DND-41 (cell line): Measurements from ENCODE around the gene FCRL3.

Experiments used
- ATAC-seq: fragments of 200-7000 bp; cut with Tn5 transposase; 3 replicates; pipeline ENCODE4 v1.9.1; 2021; ENCODE audit warnings: low read depth; ENCODE audit not compliant: insufficient read depth
- DNase-seq: peaks from one replicate; pipeline ENCODE4 v3.0.0-alpha.2; 2020
- H2AFZ ChIP-seq: 2 replicates; pipeline ENCODE4 v1.6.0; 2012; ENCODE audit warnings: low read depth, low read length
- H3K27ac ChIP-seq: 2 replicates; pipeline ENCODE4 v1.5.1; 2012; ENCODE audit warnings: low read length, inconsistent platforms
- H3K27me3 ChIP-seq: fragments of 200-600 bp; sonication (generic); 2 replicates; pipeline ENCODE4 v1.6.0; 2012; ENCODE audit warnings: low read length, mild to moderate bottlenecking, inconsistent platforms; ENCODE audit not compliant: insufficient read depth, poor library complexity
- H3K36me3 ChIP-seq: 2 replicates; pipeline ENCODE4 v1.5.1; 2012; ENCODE audit warnings: low read length, inconsistent platforms; ENCODE audit not compliant: insufficient read depth
- H3K4me1 ChIP-seq: 2 replicates; pipeline ENCODE4 v1.5.1; 2012; ENCODE audit warnings: mild to moderate bottlenecking, low read length; ENCODE audit not compliant: insufficient read depth
- H3K4me2 ChIP-seq: 2 replicates; pipeline ENCODE4 v1.6.0; 2012; ENCODE audit warnings: mild to moderate bottlenecking, moderate library complexity, low read length, inconsistent platforms; ENCODE audit not compliant: insufficient read depth
- H3K4me3 ChIP-seq, 2 experiments: fragments of 200-600 bp in 1 of 2; shearing (Covaris generic) in 1 of 2; 2 replicates each; pipeline ENCODE4 v1.5.1; 2012 to 2016; ENCODE audit warnings: inconsistent platforms in 2 of 2, low read length in 2 of 2, mild to moderate bottlenecking in 2 of 2, low read depth in 1 of 2, moderate library complexity in 1 of 2
- H3K79me2 ChIP-seq: 2 replicates; pipeline ENCODE4 v1.6.0; 2012; ENCODE audit warnings: low read length, inconsistent platforms; ENCODE audit not compliant: insufficient read depth
- H3K9ac ChIP-seq: 2 replicates; pipeline ENCODE4 v1.6.0; 2012; ENCODE audit warnings: low read depth, mild to moderate bottlenecking, inconsistent platforms, low read length, moderate library complexity
- H3K9me3 ChIP-seq: 2 replicates; pipeline ENCODE4 v1.5.1; 2012; ENCODE audit warnings: low read length, moderate library complexity, mild to moderate bottlenecking, inconsistent platforms; ENCODE audit not compliant: insufficient read depth, severe bottlenecking
- H4K20me1 ChIP-seq: 2 replicates; pipeline ENCODE4 v1.6.0; 2012; ENCODE audit warnings: low read length; ENCODE audit not compliant: insufficient read depth
- EZH2 ChIP-seq: IDR thresholded peaks from 3 replicates; pipeline ENCODE4 v1.6.1; 2012; ENCODE audit warnings: borderline replicate concordance, low read depth, mild to moderate bottlenecking, moderate library complexity, low read length, inconsistent platforms; ENCODE audit not compliant: severe bottlenecking
- TF ChIP-seq, protein P1 (sequence below): IDR thresholded peaks from 2 replicates; pipeline ENCODE4 v1.5.1; 2012; ENCODE audit warnings: borderline replicate concordance, low read length, moderate library complexity, mild to moderate bottlenecking; ENCODE audit not compliant: poor library complexity, severe bottlenecking; ENCODE audit errors: extremely low read depth

Gene FCRL3

DNA sequence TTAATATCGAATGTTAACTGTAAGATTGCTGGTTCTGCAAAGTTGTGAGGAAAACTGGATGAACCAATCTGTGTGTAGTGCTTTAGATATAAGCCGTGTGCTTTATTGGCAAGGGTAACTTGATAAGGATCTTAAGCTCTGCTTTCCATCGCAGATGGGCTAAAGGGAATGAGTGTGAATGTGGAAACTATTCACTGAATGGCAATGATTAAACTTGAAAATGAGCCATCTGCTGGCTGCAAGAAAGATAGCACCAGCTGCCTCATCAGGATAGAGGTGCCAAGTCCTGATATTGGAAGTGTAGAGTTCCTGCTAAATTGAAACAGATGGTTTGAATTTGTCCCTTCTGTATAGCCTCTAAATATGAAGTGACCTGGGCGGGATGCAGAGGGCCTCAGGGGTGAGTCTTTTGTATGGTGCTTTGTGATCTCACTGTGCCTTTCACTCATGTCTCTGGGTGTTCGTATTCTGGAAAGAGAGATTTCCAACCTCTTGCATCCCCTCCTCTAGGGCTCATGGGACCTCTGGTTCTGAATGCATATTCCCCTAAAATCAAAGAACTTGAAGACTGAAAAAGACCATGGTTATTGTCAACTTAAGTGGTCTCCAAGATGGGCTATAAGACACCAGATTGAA lies 9.2 kb downstream of the FCRL3 start:
- no peak overlapping the region for H3K4me2 ChIP-seq
- peak; percentile 50 for DNase-seq
- H3K36me3 ChIP-seq = no peaks in the 10 kb centered on the region
- H3K9me3 ChIP-seq = no peaks in the 10 kb centered on the region
- no peak overlapping the region for H3K4me3 ChIP-seq
- peak; percentile 90 for ATAC-seq
- H3K27ac ChIP-seq = peak overlapping the region; percentile 10; the same call in 1 of the 2 replicates
- no peak overlapping the region for H3K9ac ChIP-seq
- H3K4me1 ChIP-seq = peaks cover 10% of the 10 kb centered on the region
- H3K27me3 ChIP-seq = no peaks in the 10 kb centered on the region
- H4K20me1 ChIP-seq = no peaks in the 10 kb centered on the region
- TF ChIP-seq EZH2 = no peak
- TF ChIP-seq, protein P1, sequence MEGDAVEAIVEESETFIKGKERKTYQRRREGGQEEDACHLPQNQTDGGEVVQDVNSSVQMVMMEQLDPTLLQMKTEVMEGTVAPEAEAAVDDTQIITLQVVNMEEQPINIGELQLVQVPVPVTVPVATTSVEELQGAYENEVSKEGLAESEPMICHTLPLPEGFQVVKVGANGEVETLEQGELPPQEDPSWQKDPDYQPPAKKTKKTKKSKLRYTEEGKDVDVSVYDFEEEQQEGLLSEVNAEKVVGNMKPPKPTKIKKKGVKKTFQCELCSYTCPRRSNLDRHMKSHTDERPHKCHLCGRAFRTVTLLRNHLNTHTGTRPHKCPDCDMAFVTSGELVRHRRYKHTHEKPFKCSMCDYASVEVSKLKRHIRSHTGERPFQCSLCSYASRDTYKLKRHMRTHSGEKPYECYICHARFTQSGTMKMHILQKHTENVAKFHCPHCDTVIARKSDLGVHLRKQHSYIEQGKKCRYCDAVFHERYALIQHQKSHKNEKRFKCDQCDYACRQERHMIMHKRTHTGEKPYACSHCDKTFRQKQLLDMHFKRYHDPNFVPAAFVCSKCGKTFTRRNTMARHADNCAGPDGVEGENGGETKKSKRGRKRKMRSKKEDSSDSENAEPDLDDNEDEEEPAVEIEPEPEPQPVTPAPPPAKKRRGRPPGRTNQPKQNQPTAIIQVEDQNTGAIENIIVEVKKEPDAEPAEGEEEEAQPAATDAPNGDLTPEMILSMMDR = peak; percentile 98
- H2AFZ ChIP-seq = no peak overlapping the region; the same call in 1 of the 2 replicates
- no peaks in the 10 kb centered on the region for H3K79me2 ChIP-seq

DNA sequence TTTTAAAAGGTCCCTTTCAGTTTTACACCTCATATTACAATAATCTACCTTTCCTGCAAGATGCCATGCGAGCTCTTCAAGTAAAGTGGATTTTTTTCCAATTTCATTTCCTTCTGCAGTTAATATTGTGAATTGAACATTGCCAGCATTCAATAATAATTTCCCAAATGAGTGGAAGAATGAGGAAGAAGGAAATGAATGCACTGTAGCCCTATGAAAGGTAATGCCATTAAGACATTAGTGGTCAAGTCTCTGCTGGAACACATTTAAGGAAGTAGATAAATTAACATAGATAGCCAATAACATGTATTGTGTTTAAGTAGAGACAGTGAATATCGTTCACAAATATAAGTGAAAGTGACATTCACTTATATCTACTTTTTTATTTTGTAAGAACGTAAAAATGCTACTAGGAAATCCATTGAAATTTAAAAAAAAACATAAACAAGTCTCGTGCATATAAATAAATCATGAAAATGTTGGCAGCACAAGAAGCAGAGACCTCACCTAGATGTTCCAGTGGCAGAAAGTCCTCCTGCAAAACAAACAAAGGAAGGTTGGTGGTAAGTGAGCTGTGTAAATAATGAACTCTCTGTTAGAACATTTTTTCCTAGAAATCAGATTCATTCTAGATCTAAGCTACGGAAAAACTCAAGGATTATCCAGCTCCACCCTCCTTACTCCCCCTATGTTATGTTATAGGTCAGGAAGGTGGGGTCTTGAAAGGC lies 17.7 kb downstream of the FCRL3 start:
- Histone ChIP-seq H3K27me3 (no peaks in the 10 kb centered on the region), H4K20me1 (no peaks in the 10 kb centered on the region), H3K79me2 (no peaks in the 10 kb centered on the region), H3K27ac (no peak overlapping the region), H3K36me3 (no peaks in the 10 kb centered on the region), H3K4me3 (no peak overlapping the region), H3K9ac (no peak overlapping the region), H2AFZ (no peak overlapping the region), H3K4me1 (no peaks in the 10 kb centered on the region), H3K9me3 (no peaks in the 10 kb centered on the region), H3K4me2 (no peak overlapping the region)
- TF ChIP-seq, protein P1 = no peak
- TF ChIP-seq EZH2 = no peak
- no peak for DNase-seq
- ATAC-seq = no peak

GRCh38 chr1:157678721-157679120 lies 21.8 kb downstream of the FCRL3 start:
- Histone ChIP-seq H3K27me3 (no peaks in the 10 kb centered on the region), H3K36me3 (no peaks in the 10 kb centered on the region), H2AFZ (no peak overlapping the region; the same call in 1 of the 2 replicates), H4K20me1 (no peaks in the 10 kb centered on the region), H3K79me2 (no peaks in the 10 kb centered on the region), H3K4me2 (no peak overlapping the region), H3K4me3 (no peak overlapping the region), H3K4me1 (no peaks in the 10 kb centered on the region), H3K9ac (no peak overlapping the region), H3K27ac (no peak overlapping the region), H3K9me3 (peaks cover 22% of the 10 kb centered on the region)
- no peak for ATAC-seq
- TF ChIP-seq, protein P1 = no peak
- TF ChIP-seq EZH2 = no peak
- no peak for DNase-seq
